GM12873 (cell line): ENCODE measurements around the gene LAMTOR5.

Source experiments
- TF ChIP-seq, protein P1 (sequence below): IDR thresholded peaks from 2 replicates; pipeline ENCODE4 v1.5.1; 2012; ENCODE audit warnings: low read depth, mild to moderate bottlenecking, moderate library complexity, low read length, control low read depth; ENCODE audit not compliant: insufficient read depth; ENCODE audit errors: missing control alignments

The LAMTOR5 gene

DNA sequence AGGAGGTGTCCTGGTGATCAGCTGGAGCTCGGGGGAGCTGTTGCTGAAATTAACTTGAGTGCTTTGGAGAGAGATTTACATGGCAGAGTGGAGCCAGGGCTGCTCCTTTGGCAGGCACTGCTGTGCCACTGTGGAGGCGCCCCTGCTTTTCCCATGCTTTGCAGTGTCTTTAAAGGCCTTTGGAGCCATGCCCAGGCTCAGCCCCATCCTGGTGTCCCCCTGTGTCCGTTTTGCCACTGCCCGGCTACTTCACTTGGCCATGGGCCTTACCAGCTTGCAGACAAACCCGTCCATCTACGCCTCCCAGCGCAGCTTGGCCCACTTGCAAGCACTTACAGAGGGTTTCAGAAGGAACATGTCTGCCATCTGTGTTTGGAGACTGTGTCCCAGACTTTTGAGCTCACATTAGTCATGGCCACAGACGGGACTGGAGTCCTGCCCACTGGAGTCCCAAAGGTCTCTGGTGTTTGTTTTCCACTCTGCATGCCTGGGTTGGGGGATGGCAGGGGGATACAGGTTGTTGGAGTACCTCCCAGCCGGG, 18.2 kb upstream of the LAMTOR5 start:
- TF ChIP-seq, protein P1, sequence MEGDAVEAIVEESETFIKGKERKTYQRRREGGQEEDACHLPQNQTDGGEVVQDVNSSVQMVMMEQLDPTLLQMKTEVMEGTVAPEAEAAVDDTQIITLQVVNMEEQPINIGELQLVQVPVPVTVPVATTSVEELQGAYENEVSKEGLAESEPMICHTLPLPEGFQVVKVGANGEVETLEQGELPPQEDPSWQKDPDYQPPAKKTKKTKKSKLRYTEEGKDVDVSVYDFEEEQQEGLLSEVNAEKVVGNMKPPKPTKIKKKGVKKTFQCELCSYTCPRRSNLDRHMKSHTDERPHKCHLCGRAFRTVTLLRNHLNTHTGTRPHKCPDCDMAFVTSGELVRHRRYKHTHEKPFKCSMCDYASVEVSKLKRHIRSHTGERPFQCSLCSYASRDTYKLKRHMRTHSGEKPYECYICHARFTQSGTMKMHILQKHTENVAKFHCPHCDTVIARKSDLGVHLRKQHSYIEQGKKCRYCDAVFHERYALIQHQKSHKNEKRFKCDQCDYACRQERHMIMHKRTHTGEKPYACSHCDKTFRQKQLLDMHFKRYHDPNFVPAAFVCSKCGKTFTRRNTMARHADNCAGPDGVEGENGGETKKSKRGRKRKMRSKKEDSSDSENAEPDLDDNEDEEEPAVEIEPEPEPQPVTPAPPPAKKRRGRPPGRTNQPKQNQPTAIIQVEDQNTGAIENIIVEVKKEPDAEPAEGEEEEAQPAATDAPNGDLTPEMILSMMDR: no peak

DNA sequence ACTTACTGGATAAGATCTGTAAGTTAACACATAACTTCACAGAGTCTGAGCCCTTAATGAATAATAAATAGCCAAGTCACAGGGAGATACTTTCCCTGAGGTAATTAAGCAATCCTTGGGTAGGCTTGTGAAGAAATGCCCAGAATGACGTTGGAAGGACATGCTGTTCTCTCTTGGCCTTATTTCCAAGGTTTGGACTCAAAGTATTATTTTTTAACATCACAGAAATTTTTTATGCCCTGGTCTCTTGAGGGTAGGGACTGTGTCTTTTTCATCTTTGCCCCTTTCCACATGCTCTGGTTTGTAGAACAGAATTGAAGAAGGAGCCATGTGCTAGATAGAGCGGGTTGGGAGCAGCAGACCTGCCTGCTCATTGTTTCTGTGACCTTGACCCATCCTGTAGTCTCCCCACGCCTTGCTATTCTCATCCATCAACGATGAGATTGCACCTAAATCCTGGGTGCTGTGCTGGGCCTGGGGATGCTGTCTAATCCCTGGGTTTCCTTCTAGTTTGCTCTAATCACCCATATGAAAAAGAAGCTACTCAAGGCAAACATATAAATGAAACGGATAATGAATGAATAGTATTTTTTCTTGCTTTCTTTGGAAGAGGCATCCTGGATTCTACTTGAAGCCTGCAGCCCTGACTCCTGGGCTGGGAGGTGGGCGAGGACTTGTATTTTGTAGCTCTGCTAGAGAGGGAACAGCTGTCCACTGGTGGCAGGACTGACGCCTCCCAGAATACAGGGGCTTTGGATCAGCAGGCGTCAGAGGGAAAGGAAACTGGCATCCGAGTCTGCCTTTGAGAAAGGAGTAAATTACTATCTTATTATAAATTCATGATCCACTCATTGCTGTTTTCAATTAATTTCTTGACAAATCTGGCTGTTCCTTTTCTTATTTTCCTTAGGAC, 17.5 kb upstream of the LAMTOR5 start:
- TF ChIP-seq, protein P1: no peak

DNA sequence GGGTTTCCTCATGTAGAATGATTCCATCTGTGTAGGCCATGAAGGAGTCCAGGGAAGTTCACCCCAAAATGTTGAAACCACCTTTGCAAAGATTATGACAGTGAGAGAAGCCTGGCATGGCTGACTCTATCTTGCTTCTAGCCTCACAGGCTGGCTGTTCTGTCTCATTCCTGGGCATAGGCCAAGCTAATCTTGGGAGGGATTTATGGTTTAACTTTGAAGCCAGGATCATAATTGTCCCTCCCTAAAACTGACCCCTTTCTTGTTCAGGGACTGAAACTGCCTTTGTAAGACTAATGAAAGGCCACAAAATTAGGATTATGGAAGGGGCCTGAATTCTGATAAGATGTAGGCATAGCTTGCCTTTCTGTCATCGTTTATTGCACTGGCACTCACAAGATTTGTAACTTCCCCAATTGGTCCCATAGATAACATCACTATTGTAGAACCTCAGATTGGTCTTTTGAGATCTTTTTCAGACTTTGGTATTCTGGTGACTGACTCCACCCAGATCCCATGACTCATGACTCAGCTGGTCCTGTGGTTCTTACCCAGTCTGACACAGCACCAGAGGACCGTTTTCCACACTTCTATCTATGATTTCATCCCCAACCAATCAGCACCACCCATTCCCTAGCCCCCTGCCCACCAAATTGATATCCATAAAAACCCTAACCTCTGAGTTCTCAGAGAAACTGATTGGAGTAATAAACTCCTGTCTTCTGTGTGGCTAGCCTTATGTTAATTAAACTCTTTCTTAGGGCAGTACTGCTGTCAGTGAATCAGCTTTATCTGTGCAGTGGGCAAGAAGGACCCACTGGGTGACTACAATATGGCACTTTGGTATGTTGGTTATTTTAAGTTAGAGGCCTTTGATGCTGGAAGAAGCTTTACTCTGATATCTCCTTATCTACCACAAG, 13.6 kb upstream of the LAMTOR5 start:
- TF ChIP-seq, protein P1: no peak

DNA sequence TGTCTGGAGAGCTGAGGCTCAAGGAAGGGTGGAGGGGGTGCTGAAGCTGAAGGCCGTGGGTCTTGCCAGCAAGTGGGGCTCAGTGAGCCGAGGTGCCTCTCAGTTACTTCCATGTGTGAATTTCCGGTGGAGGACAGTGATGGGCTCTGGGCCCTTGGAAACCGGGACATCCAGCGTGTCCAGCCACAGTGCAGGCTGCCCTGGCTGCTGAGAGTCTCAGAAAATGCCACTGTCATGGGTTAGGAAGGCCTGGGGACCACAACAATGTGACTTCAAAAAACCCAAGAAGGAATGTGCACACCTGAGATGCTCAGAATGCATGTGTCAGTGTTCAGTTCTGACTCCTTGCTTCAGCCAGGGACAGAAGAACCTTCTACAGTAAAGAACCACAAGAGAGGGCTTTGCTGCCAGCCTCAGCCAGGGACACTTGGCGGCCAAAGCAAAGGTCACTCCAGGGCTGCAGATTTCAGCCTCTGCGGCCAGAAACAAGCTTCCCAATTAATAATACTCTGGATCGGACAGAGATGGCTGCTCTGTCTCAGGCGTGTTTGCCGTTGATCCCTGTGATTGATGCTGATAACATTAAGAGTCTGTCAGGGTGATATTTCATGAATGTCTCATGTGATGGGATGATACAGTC, 12.6 kb upstream of the LAMTOR5 start:
- TF ChIP-seq, protein P1: no peak

DNA sequence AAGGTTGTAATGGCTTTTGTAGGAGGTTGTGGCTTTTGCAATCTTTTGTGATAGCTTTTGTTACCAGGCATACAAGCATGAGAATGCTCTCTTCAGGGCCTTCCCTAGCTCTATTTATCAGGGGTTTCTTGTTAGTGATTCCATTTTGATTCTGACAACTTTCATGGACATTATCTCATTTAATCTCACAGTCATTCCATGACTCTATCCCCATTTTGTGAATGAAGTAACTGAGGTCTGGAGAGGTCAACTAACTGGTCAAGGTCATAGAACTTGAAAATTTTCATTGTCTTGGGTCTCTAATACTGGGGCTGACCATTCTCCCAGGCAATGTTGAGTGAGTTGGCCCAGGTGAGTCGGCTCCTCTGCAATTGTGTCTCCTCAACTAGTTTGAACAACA, 11.2 kb upstream of the LAMTOR5 start:
- TF ChIP-seq, protein P1: no peak

DNA sequence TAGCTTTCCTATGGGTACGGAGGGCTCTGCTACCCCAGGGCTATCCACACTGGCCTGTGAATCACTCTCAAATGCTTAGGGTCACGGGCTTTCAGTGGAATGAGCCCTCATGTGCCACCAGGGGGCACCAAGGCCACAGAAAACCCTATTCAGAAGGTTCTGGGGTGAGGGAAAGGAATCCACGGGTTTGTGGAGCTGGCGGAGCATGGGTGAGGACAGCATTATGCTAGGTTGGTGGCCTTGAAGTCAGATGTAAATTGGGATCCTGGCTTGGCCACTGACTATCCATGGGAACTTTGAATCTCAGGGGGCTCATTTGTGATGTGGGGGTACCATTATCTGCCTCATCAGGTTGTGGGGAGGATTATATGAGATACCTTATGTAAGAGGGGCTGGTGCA, 5.1 kb upstream of the LAMTOR5 start:
- TF ChIP-seq, protein P1: peak; percentile 90
